Mesothelial cell of epicardium (in vitro differentiated cells): ENCODE data around the gene HOXA1. TPM values are rescaled to one million over a fixed set of nuclear protein-coding genes. Genes with fewer than 3 reads are reported as not detected.

ENCODE experiments used
- DNase-seq, 2 experiments: peaks; one replicate each; pipeline ENCODE4 v3.0.0; 2021; ENCODE audit warnings: low spot score in 2 of 2; ENCODE audit not compliant: unreplicated experiment in 2 of 2
- H3K27ac Mint-ChIP-seq: 2 replicates; pipeline ENCODE4 v1.8.0; 2021; ENCODE audit warnings: mixed read lengths
- H3K27me3 Mint-ChIP-seq: 2 replicates; pipeline ENCODE4 v1.8.0; 2021; ENCODE audit warnings: low read depth, mixed read lengths
- H3K36me3 Mint-ChIP-seq: 2 replicates; pipeline ENCODE4 v1.8.0; 2021; ENCODE audit warnings: mixed read lengths
- H3K4me1 Mint-ChIP-seq: 2 replicates; pipeline ENCODE4 v1.8.0; 2021; ENCODE audit warnings: mixed read lengths
- H3K4me3 Mint-ChIP-seq: 2 replicates; pipeline ENCODE4 v1.8.0; 2021; ENCODE audit warnings: mild to moderate bottlenecking, moderate library complexity, mixed read lengths
- H3K9me3 Mint-ChIP-seq: 2 replicates; pipeline ENCODE4 v1.8.0; 2021; ENCODE audit warnings: mixed read lengths
- CTCF ChIP-seq: fragments of 200-600 bp; sonication (generic); IDR thresholded peaks from one replicate; pipeline ENCODE4 v1.5.0; 2021; ENCODE audit warnings: antibody characterized with exemption; ENCODE audit not compliant: unreplicated experiment
- total RNA-seq: library from RNA; stranded (reverse); gene quantifications from 3 replicates; pipeline ENCODE4 v1.2.1, GENCODE V29; 2021

The HOXA1 gene
- total RNA-seq, 1 donor from 2014 or later, result 14.6 TPM

GRCh38 chr7:27113991-27114769 is 18.4 kb upstream of the HOXA1 start:
- Mint-ChIP-seq H3K27me3 (no peaks in the 10 kb centered on the region), H3K4me1 (peaks cover 54% of the 10 kb centered on the region), H3K4me3 (peak overlapping the region; percentile 88), H3K9me3 (no peaks in the 10 kb centered on the region), H3K27ac (peak overlapping the region; percentile 100), H3K36me3 (peaks cover 17% of the 10 kb centered on the region)
- peak; percentile 79 to 83 for DNase-seq
- no peak for TF ChIP-seq CTCF

GRCh38 chr7:27112955-27113949 is 17.5 kb upstream of the HOXA1 start:
- Mint-ChIP-seq H3K27ac (peak overlapping the region; percentile 100), H3K36me3 (peaks cover 18% of the 10 kb centered on the region), H3K4me1 (peaks cover 53% of the 10 kb centered on the region), H3K9me3 (no peaks in the 10 kb centered on the region), H3K27me3 (no peaks in the 10 kb centered on the region), H3K4me3 (peak overlapping the region; percentile 98)
- no peak for TF ChIP-seq CTCF
- DNase-seq, result peak; percentile 68 to 86

- Mint-ChIP-seq H3K4me3 (peak overlapping the region; percentile 98), H3K27ac (peak overlapping the region; percentile 100), H3K9me3 (no peaks in the 10 kb centered on the region), H3K27me3 (no peaks in the 10 kb centered on the region), H3K36me3 (peaks cover 19% of the 10 kb centered on the region), H3K4me1 (peaks cover 54% of the 10 kb centered on the region)
- no peak for DNase-seq
- TF ChIP-seq CTCF, result no peak
These were observed 16.6 kb upstream of the HOXA1 start for GRCh38 chr7:27112361-27112760.

GRCh38 chr7:27111751-27112277 is 16.0 kb upstream of the HOXA1 start:
- TF ChIP-seq CTCF, result no peak

GRCh38 chr7:27111042-27111750 is 15.4 kb upstream of the HOXA1 start:
- H3K4me1 Mint-ChIP-seq, result peaks cover 55% of the 10 kb centered on the region
- peak overlapping the region; percentile 100 for H3K27ac Mint-ChIP-seq
- TF ChIP-seq CTCF, result no peak
- H3K9me3 Mint-ChIP-seq, result no peaks in the 10 kb centered on the region
- DNase-seq, result no peak
- H3K4me3 Mint-ChIP-seq, result peak overlapping the region; percentile 98
- no peaks in the 10 kb centered on the region for H3K27me3 Mint-ChIP-seq
- H3K36me3 Mint-ChIP-seq, result peaks cover 14% of the 10 kb centered on the region

More at GRCh38 chr7:27111751-27112277, 16.0 kb upstream of the HOXA1 start:
- H3K36me3 Mint-ChIP-seq, result peaks cover 19% of the 10 kb centered on the region
- H3K27ac Mint-ChIP-seq, result peak overlapping the region; percentile 100
- no peaks in the 10 kb centered on the region for H3K27me3 Mint-ChIP-seq
- peak overlapping the region; percentile 98 for H3K4me3 Mint-ChIP-seq
- no peak for DNase-seq
- no peaks in the 10 kb centered on the region for H3K9me3 Mint-ChIP-seq
- peaks cover 53% of the 10 kb centered on the region for H3K4me1 Mint-ChIP-seq
